ENCODE measurements around the gene ANKRD36.
"Not testable (repeated sequence)": the region's sequence is repeated elsewhere in the genome, so short reads cannot be mapped to it uniquely, and the experiment has no call there.

The ANKRD36 gene

GRCh38 chr2:97113050-97113881 lies at the start of gene ANKRD36:
ANKRD36 (plus strand) TSS chr2:97113153; CDS start chr2:97113740, 587 bp downstream.
- peak; percentile 87 for DNase-seq

- not testable (repeated sequence) for DNase-seq
Measured at GRCh38 chr2:97066030-97066429, 46.9 kb upstream of the ANKRD36 start.

GRCh38 chr2:97067279-97068004 lies 45.5 kb upstream of the ANKRD36 start:
- DNase-seq: no peak

- no peak for DNase-seq
Measured at GRCh38 chr2:97068074-97068473, 44.9 kb upstream of the ANKRD36 start.

DNA sequence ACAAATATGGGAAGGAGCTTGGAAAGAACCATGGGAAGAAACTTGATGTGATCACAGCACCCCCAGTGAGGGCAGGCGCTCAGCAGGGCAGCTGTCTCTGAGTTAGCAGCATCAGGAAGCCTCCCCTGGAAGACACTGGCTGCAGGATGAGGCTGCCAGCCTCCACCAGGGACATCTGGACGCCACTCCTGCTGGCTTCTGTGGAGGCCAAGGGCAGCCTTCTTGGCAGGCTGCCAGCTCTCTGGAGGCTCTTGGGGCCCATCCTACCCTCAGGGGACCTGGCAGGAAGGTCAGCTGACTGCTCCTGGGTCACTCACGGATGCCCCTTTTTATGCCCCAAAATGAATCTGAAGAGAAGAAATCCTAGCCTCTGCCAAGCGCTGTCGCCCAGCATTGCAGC lies 44.2 kb upstream of the ANKRD36 start:
- DNase-seq: not testable (repeated sequence)

DNA sequence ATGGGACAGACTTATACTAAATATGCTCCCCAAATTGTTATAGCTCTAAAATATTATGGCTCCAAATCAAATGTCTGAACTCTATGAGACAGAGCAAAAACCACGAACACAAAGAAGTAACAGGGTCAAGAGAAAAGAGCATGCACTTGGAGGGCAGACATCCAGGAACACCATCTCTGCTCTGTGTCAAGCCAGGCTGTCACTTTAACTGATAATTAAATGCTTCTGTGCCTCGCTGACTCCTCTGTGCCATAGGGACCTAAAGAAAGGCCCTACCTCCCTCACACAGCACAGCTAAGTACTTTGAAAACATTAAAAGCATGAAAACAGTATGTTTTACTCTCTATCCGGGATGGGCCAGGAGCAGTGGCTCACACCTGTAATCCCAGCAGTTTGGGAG lies 42.0 kb upstream of the ANKRD36 start:
- DNase-seq: not testable (repeated sequence)

DNA sequence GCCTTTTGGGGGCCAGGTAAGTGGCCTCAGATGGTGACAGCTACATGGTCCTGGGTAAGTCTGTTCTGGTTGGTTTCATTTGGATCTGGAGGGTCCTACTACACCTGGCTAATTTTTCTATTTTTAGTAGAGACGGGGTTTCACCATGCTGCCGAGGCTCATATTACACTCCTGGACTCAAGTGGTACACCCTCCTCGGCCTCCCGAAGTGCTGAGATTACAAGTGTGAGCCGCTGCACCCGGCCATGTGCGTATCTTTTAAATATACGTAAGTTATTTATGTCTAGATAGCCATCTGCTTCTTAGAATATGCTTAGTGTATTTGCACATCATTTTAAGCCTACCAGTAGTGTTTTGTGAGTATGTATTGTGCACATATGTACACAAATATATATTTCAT lies 35.7 kb upstream of the ANKRD36 start:
- DNase-seq: not testable (repeated sequence)

DNA sequence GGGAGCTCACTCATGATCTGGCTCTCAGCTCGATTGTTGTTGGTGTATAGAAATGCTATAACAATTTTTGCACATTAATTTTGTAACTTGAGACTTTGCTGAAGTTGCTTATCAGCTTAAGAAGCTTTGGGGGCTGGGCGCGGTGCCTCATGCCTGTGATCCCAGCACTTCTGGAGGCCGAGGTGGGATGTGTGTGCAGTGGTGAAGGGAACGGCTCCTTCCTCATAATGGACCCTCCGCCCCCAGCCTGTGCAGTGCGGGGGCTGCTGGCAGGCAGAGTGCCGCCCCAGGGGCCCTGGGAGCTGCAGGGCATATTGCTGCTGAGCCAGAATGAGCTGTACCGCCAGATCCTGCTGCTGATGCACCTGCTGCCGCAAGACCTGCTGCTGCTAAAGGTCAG lies 32.1 kb upstream of the ANKRD36 start:
- not testable (repeated sequence) for DNase-seq

DNA sequence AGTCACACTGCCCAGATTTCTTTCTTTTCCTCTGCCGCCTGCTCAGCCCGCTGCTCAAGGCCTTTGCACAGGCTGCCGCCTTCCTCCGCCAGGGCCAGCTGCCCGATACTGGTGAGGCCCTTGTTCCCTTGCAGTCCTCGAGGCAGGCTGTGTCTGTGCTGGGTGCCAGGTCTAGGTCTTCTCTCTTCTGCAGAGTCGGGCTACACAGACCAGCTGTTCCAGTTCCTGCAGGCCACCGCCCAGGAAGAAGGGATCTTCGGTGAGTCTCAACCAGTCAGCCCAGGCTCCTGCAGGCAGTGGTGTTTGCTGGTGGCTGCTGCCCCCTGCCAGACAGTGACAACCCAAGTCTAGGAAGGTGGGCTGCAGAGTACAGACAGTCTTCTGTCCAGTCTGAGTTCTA lies 30.7 kb upstream of the ANKRD36 start:
- peak; percentile 70 for DNase-seq

DNA sequence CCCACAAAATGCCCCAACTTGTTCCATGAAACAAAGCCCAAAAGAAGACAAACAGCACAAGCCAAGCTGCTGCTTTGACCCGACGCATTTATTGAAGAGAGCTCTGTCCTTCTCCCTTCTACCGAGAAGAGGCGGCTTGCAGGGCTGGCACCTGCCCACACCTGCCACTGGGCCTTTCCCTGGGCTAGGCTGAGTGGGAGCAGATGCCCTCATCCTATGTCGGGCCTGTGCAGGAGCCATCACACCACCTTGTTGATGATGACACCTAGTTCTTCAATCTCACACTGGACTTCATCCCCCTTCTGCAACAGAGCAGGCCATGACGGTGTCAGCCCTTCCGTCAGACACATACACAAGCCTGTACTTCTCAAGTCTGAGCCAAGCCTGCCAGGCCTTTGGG lies 29.4 kb upstream of the ANKRD36 start:
- DNase-seq: not testable (repeated sequence)

GRCh38 chr2:97085093-97085492 lies 27.9 kb upstream of the ANKRD36 start:
- DNase-seq: not testable (repeated sequence)

GRCh38 chr2:97088706-97089105 lies 24.2 kb upstream of the ANKRD36 start:
- not testable (repeated sequence) for DNase-seq

GRCh38 chr2:97092946-97093345 lies 20.0 kb upstream of the ANKRD36 start:
- not testable (repeated sequence) for DNase-seq

- DNase-seq: peak; percentile 57
Measured at GRCh38 chr2:97093983-97094771, 18.8 kb upstream of the ANKRD36 start.

GRCh38 chr2:97094772-97095611 lies 18.0 kb upstream of the ANKRD36 start, which contains the start of gene FAHD2B:
FAHD2B (minus strand) TSS chr2:97094882; CDS start chr2:97091706, 3,176 bp downstream.
- peak; percentile 78 for DNase-seq

GRCh38 chr2:97095661-97096060 lies 17.3 kb upstream of the ANKRD36 start:
- DNase-seq: no peak

DNA sequence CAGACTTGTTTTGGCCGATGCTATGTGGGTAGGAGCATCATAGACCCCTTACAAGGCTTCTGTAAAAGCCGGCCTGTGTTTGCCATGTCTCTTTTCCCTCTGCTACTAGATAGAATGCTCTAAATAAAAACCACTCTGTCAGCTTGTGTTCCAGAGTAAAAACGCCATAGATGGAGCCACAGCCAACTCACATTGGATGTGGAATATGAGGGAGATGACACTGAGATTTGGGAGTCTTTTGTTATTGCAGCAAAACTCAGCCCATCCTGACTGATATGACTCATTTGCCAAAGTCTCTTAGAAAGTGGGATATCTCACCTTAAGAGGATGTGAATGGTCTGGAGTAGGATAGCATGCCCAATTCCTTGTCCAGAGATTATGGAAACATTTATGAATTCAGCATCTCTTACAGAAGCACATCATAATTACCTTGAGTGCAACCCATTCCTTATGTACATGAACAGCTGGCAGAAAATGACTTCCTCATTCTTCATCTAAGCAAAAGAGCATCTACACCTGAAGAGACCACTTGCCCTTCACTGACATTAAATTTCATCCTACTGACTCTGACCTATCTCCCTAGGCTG lies 14.1 kb upstream of the ANKRD36 start:
- DNase-seq: not testable (repeated sequence)

- not testable (repeated sequence) for DNase-seq
Measured at GRCh38 chr2:97106878-97107277, 6.1 kb upstream of the ANKRD36 start.

DNA sequence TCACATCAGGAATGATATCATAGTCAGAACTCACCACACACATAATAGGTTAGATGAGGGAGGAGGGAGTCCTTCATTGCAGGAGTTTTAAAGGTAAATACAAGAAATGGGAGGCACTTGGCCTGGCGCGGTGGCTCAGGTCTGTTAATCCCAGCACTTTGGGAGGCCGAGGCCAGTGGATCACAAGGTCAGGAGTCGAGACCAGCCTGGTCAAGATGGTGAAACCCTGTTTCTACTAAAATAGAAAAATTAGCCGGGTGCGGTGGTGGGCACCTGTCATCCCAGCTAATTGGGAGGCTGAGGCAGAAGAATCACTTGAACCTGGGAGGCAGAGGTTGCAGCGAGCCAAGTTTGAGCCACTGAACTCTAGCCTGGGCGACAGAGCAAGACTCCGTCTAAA lies 1.7 kb upstream of the ANKRD36 start:
- DNase-seq: not testable (repeated sequence)

DNA sequence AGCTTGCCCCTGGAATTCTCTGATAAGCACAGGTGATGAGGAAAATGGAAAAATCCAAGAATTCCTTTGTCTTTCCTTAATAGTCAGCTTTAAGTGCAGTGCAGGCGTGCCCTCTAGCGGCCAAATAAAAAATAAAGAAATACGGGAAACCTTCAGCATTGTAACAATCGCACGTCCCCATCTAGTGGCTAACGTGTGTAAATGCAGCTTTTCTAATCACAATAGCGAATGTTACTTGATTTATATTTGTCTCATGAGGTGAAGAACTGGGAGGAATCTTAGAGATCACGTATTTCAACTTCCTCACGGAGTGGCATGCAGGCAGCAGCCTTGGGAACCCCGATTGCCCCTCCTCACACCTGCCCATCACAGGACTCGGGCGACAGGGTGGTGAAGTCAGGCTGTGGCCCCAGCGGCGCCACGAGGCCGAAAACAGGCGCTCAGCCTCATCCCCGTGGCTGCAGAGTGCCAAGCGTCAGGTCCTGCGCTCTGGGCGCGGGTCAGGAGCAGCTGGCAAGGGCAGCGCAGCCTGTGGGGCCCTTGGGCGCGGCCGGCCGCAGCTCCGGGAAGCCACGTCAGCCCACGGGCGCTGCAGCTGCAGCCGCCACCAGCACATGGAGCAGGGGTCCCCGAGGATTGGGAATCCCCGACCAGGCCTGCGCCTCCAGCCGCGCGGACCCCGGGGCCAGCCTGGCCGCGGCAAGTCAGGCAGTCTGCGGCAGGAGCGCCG lies 468 bp upstream of the ANKRD36 start:
- DNase-seq: peak; percentile 78

GRCh38 chr2:97113882-97114255 lies 916 bp downstream of the ANKRD36 start:
- DNase-seq: not testable (repeated sequence)

Data from islet precursor cell (in vitro differentiated cells).